Small intestine (tissue), 7 donors: ENCODE measurements around the gene KLHL29. TPM values are rescaled to one million over a fixed set of nuclear protein-coding genes. Genes with fewer than 3 reads are reported as not detected.

Experiments used
- DNase-seq, 2 donors: peaks; one replicate each; pipeline versions ENCODE4 v3.0.0 to v3.0.0-alpha.2; 2013
- FAIRE-seq: peaks from 2 replicates; lab custom pipeline; 2012; peaks lifted over from hg19 to GRCh38; lab: Jason Lieb, UNC
- H3K27ac ChIP-seq, 3 donors: one replicate each; pipeline ENCODE4 v1.5.1; 2013; ENCODE audit warnings: low read length in 2 of 3, mild to moderate bottlenecking in 2 of 3, control low read depth in 1 of 3, inconsistent platforms in 1 of 3, low read depth in 1 of 3, moderate library complexity in 1 of 3
- H3K27me3 ChIP-seq, 3 donors: one replicate each; pipeline ENCODE4 v1.6.1; 2013; ENCODE audit warnings: low read length in 3 of 3, inconsistent platforms in 1 of 3; ENCODE audit not compliant: control insufficient read depth in 3 of 3, insufficient read depth in 3 of 3
- H3K36me3 ChIP-seq, 3 donors: one replicate each; pipeline ENCODE4 v1.6.1; 2013; ENCODE audit warnings: low read length in 3 of 3, inconsistent platforms in 1 of 3, low read depth in 1 of 3, mild to moderate bottlenecking in 1 of 3, moderate library complexity in 1 of 3; ENCODE audit not compliant: control insufficient read depth in 3 of 3, insufficient read depth in 2 of 3
- H3K4me1 ChIP-seq, 3 donors: one replicate each; pipeline ENCODE4 v1.6.1; 2013; ENCODE audit warnings: low read length in 2 of 3, inconsistent platforms in 1 of 3, low read depth in 1 of 3, mild to moderate bottlenecking in 1 of 3, moderate library complexity in 1 of 3; ENCODE audit not compliant: control insufficient read depth in 3 of 3, insufficient read depth in 2 of 3
- H3K4me3 ChIP-seq, 3 donors: one replicate each; pipeline ENCODE4 v1.5.1; 2013; ENCODE audit warnings: low read length in 3 of 3, control low read depth in 1 of 3, inconsistent platforms in 1 of 3, low read depth in 1 of 3, mild to moderate bottlenecking in 1 of 3, moderate library complexity in 1 of 3
- H3K9me3 ChIP-seq, 2 donors: one replicate each; pipeline ENCODE4 v1.6.1; 2013; ENCODE audit warnings: low read depth in 1 of 2, low read length in 1 of 2; ENCODE audit not compliant: control insufficient read depth in 2 of 2, insufficient read depth in 1 of 2
- WGBS, 3 donors: extraction: QIAGEN DNeasy Blood & Tissue Kit; methylation state at CpG; one replicate each; pipeline ENCODE4 v1.1.7; 2013; 5-methylcytosine and 5-hydroxymethylcytosine counted together
- polyA plus RNA-seq, 4 donors: library from polyadenylated mRNA; stranded (reverse) in 3 of 4; unstranded in 1 of 4; fragments of 200-250 nt in 3 of 4; fragments of 120-200 nt in 1 of 4; gene quantifications; one replicate each; pipeline versions ENCODE4 v1.2.1 to v1.2.3, GENCODE V29; 2013
- donor health status: healthy with polysubstance abuse.
- donor health status: control.
- donor health status: control.
- donor health status: Bipolar disorder and iron deficiency.
- donor health status: healthy.

Gene KLHL29
- polyA plus RNA-seq, 4 donors, result 0.22 to 2.7 (median 1.4) TPM

DNA sequence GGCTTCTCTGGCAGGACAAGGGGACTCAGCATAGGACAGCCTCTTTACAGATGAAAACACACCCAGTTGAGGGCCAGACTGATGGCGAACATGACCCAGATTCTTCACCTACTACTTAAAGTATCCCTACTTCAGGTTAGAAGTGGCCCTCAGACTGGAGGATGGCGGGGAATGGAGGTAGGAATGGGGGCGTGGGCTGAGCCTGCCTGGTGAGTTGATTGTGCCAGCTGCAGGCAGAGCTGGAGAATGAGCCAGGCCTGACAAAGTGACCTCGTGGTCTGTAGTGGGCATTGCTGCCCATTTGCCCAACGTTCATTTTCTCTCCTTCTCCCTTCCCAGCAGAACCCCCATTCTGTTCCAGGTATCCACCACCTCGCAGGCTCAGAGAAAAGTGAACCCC lies 186.1 kb downstream of the KLHL29 start:
- DNase-seq, result no peak
- 71 to 89% (median 78%) methylated on average over 6 of the region's 6 CpGs for WGBS, 3 donors
- Histone ChIP-seq H3K27me3 (peaks cover 0 to 9% (median 0%) of the 10 kb centered on the region in 3 donors), H3K4me1 (no peaks in the 10 kb centered on the region), H3K4me3 (no peak overlapping the region), H3K9me3 (no peaks in the 10 kb centered on the region), H3K36me3 (no peaks in the 10 kb centered on the region), H3K27ac (no peak overlapping the region)
- no peak for FAIRE-seq

DNA sequence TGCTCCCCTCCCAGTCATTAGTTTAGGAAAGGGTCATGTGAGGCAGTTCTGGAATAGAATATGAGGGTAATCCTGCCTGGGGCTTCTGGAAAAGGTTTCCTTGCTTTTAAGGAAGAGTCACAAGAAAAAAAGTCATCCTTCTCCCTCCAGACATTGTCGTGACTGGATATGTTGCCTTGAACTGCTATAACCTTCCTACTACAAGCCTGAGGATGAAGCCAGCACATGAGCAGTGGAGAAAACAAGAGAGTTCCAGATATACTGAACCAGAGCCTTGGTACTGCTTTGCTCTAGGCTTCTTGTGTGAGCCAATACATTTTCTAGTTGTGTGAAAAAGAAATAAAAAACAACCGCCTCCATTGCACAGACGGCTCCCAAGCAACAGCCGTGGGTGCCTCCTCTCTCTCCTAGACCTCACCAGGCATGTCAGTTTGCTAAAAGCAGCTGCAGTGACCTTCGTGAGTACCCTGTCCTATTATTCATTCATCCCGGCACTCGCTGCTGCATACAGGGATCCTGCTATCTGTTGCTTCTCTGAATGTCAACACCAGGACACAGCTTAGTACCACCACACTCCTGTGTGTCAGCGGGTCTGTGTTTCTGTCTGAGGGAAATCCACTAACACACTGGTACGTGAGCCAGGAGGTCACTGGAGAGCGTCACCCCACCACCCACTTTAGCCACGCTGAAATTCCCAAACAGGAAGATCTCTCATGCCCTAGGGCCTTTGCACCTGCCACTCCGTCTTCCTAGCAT lies 186.7 kb downstream of the KLHL29 start:
- DNase-seq, result no peak
- H3K27me3 ChIP-seq, result peaks cover 0 to 9% (median 0%) of the 10 kb centered on the region in 3 donors
- no peak overlapping the region for H3K27ac ChIP-seq
- H3K4me1 ChIP-seq, result no peaks in the 10 kb centered on the region
- H3K36me3 ChIP-seq, result no peaks in the 10 kb centered on the region
- FAIRE-seq, result no peak
- no peaks in the 10 kb centered on the region for H3K9me3 ChIP-seq
- WGBS, 3 donors, result 78 to 80% (median 80%) methylated on average over 12 of the region's 12 CpGs
- no peak overlapping the region for H3K4me3 ChIP-seq

DNA sequence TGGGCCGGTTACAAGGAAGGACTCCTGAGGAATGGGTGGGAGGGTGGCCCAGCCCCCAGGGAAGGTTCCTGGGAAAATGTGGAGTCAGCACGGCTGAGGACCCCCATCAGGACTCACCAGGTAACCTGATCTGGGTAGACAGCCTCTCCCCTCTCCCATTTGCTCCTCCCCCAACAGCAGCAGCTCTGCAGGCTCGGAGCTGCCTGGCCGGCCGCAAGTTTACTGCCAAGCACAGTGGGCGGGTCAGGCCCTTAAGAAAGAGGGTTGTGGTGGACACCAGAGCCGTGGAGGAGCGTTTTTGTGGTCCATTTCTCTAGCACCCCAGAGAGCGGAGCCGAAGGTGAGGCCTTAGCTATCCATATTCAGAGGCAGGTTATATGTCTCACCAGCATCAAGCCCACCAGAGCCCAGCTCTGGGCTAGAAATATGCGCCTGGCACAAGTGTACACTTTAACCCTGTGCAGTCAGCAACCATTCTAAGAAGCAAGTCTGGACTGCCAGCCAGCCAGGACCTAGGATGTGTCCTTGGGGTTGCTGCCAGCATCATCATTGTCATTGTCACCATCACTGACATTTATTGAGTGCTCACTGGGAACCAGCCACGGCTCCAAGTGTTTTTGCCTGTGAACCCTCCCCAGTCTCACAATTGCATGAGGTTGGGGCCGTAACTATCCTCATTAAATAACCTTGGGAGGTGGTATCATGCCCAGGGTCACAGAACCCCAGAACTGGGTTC lies 190.1 kb downstream of the KLHL29 start:
- Histone ChIP-seq H3K27ac (no peak overlapping the region), H3K36me3 (no peaks in the 10 kb centered on the region), H3K4me3 (no peak overlapping the region), H3K27me3 (peaks cover 0 to 9% (median 0%) of the 10 kb centered on the region in 3 donors), H3K9me3 (no peaks in the 10 kb centered on the region), H3K4me1 (no peaks in the 10 kb centered on the region)
- no peak for FAIRE-seq
- 64 to 69% (median 65%) methylated on average over 13 of the region's 13 CpGs for WGBS, 3 donors
- no peak for DNase-seq

DNA sequence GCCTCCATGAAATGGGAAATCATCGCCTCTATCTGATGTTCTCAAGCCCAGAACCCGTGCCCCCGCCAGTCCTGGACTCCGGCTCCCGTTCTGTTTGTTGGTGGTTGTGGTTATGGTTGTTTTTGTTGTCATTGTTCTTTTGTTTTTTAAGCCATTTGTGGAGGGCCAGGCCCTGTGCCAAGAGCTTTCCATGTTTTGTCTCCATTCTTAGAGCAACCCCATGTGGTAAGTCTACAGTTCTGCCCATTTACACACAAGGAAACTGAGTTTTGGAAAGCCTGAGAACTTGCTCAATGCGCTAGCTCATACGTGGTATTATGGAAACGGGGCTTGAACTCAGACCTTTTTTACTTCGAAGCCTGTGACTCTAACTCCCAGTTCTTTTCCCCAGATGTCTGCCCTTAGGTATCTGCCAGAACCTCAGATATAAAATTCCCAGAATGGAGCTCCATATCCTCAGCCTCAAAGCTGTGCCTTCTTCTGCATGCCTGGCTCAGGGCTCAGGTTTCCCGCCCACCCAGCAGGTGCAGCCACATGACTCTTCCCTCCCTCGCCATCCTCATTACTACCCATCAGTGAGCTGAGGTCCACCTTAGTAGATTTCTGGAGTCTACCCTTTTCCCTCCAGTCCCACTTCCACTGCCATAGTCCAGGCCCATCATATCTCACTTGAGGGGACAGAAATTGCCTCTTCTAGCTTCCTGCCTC lies 194.1 kb downstream of the KLHL29 start:
- Histone ChIP-seq H3K27me3 (peaks cover 0 to 9% (median 0%) of the 10 kb centered on the region in 3 donors), H3K9me3 (no peaks in the 10 kb centered on the region), H3K36me3 (peaks cover 0 to 2% (median 0%) of the 10 kb centered on the region in 3 donors), H3K4me3 (no peak overlapping the region), H3K4me1 (no peaks in the 10 kb centered on the region), H3K27ac (no peak overlapping the region)
- no peak for FAIRE-seq
- 79 to 84% (median 83%) methylated on average over 11 of the region's 11 CpGs for WGBS, 3 donors
- no peak for DNase-seq

DNA sequence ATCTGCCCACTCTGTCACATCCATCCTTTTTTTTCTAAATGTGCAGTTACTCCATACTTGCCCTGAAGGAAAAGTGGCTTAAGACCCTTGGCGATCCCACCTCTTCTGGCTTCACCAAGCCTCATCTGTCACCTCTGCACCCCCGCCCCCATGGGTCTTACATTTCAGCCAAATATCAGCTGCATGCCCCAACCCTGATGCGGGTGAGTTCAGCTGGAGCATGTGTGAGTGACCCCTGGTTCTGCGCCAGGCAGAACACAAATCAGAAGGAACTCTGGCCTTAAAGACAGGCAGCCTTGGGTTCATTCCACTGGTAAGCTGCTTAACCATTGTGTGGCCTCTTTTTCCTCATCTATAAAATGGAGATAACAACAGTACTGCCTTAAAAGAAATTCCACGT lies 194.7 kb downstream of the KLHL29 start:
- DNase-seq, result no peak
- Histone ChIP-seq H3K4me3 (no peak overlapping the region), H3K36me3 (peaks cover 0 to 2% (median 0%) of the 10 kb centered on the region in 3 donors), H3K27me3 (peaks cover 0 to 8% (median 0%) of the 10 kb centered on the region in 3 donors), H3K4me1 (no peaks in the 10 kb centered on the region), H3K27ac (no peak overlapping the region), H3K9me3 (no peaks in the 10 kb centered on the region)
- FAIRE-seq, result no peak
- 83 to 87% (median 84%) methylated on average over 5 of the region's 5 CpGs for WGBS, 3 donors

DNA sequence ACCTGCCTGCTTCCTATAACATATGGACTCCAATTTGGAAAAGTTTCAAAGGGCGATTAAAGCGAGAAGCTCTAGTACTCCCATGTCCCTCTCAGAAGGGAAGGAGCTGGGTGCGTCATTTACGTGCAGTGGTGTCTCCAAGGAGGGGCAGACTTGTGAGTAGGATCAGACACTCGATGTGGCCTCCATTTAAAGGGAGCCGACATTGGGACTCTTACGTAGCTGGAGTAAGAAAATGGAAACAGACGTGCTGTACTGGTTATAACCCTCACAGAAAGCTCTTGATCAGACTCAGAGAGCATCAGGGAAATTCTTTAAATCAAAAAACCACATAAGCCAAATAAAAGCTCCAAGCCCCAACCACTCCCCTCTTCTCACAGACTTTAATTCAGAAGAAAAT lies 198.5 kb downstream of the KLHL29 start:
- peaks cover 0 to 2% (median 0%) of the 10 kb centered on the region in 3 donors for H3K36me3 ChIP-seq

DNA sequence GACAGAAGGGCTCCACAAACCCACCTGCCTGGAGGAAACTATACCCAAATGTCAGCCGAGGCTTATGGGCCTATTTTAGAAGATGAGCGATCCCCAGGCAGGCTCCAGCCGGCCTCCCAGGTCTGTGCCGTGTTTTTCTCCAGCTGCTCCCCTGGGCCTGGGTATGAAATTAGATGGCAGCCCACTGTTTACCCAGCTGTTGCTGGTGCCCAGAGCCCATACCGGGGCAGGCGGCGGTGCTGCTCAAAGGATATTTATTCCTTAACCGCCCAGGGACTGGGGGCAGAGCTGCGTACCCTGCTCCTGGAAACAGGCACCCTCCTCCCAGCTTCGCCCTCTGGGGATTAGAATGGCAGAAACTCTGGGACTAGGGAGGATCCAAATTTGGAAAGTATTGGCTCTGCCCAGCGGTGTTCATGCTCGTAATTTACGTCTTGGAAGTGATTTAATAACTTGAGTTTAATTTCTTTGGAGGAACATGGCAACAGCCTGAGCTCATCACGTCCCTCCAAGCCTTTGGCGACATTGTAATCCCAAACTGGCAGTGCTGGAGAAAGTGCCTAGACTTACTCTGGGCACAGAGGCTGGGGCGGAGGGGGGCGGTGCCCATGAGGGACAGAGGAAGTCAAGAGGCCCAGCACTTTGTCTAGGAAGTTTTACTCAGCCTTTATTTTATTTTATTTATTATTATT lies 199.2 kb downstream of the KLHL29 start:
- Histone ChIP-seq H3K36me3 (peaks cover 0 to 2% (median 0%) of the 10 kb centered on the region in 3 donors), H3K27me3 (no peaks in the 10 kb centered on the region), H3K4me3 (no peak overlapping the region), H3K4me1 (no peaks in the 10 kb centered on the region), H3K9me3 (no peaks in the 10 kb centered on the region), H3K27ac (no peak overlapping the region)
- no peak for FAIRE-seq
- no peak for DNase-seq
- 86 to 91% (median 89%) methylated on average over 17 of the region's 17 CpGs for WGBS, 3 donors

More for the DNA sequence above, 198.5 kb downstream of the KLHL29 start:
- H3K27ac ChIP-seq, result no peak overlapping the region
- no peak overlapping the region for H3K4me3 ChIP-seq
- no peaks in the 10 kb centered on the region for H3K27me3 ChIP-seq
- DNase-seq (no peak), FAIRE-seq (no peak)
- H3K4me1 ChIP-seq, result no peaks in the 10 kb centered on the region
- H3K9me3 ChIP-seq, result no peaks in the 10 kb centered on the region
- whole genome bisulfite sequencing, 3 donors, result 87 to 89% (median 88%) methylated on average over 8 of the region's 8 CpGs
